Activated CD8-positive, alpha-beta memory T cell treated with anti-CD3 and anti-CD28 coated beads for 1 hour (primary cell): ENCODE results near the gene LONRF3.

ENCODE experiments used
- DNase-seq, 2 donors: peaks; one replicate each; pipeline ENCODE4 v3.0.0-alpha.2; 2020; ENCODE audit warnings: low read depth in 1 of 2; ENCODE audit errors: extremely low read depth in 1 of 2

The LONRF3 gene

DNA sequence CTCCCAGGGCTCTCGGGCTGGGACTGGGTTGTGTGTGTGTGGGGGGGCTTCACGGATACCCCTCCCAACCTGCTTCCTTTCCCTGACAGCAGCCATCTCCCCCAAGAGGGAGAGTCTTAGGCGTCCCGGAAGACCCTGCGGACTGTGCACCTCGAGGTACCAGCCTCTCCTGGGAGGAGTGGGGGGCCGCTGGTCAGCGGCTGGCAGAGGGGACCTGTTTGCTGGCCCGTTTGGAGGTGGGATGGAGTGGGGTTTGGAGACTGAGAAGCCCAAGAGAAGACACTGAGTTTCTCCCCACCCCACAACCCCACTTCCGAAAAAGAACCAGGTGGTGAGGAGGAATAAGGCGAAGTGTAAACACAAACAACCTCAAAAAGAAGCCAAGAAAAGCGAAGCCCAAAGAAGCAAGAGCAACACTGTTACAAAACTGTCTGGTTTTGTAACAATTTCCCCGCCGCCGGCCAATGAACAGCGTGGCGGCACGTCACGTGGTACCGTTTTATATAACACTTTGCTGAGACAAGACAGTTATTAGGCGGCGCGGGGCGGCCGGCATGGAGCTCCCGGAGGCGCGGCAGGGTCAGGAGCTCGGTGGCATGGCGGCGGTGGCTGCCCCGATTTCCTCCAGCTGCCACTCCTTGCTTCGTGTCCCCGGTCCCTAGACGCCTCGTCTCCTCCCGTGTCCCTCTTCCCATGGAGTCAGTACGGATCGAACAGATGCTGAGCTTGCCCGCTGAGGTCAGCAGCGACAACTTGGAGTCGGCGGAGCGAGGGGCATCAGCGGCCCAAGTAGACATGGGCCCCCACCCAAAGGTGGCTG is at the start of gene LONRF3:
LONRF3 (plus strand) TSS at position 531 of the 820 bp plus-strand sequence; CDS start at position 694, 163 bp downstream.
- peak; percentile 30 to 38 for DNase-seq

DNA sequence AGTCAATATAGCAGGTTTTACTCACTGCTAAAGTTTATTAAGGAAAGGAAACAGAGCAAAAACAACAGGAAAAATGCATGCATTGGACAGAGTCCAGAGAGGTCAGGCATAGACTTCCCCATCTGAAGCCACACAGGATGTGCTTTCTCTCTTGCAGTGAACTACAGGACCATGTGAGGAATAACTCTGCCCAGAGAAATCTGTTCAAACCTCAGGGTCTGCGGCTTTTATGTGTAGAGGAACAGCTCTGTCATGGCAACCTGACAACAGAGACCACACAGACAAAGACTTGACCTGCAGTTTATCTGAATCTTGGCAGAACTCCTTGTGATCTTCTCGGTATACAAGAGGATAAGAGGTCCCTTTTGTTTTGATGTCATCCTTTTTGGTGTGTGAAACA is 46.3 kb upstream of the LONRF3 start:
- no peak for DNase-seq

- DNase-seq, result no peak
Observed at GRCh38 chrX:118935352-118935751, 39.1 kb upstream of the LONRF3 start.

GRCh38 chrX:118941147-118941546 is 33.3 kb upstream of the LONRF3 start:
- no peak for DNase-seq

DNA sequence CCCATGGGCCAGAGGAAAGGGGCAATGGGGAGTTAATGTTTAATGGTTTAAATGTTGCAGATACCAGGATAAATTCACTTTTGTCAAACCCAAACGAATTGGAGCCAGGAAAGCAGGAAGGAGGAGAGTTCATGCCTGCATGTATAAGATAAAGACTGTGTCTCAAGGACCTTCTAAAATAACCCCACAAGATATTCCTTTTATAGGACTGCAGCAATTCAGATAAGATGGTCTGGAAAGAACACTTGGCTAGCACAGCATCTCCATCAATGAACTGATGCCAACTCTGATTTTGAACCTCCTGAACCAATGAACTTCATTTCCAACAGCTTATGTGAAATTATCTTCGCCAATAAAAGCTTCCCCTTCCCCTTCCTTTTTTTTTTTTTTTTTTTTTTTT is 31.3 kb upstream of the LONRF3 start:
- DNase-seq, result no peak

- DNase-seq, result no peak
Observed at GRCh38 chrX:118945921-118946320, 28.5 kb upstream of the LONRF3 start.

- DNase-seq, result no peak
Observed at GRCh38 chrX:118948270-118948669, 26.1 kb upstream of the LONRF3 start.

DNA sequence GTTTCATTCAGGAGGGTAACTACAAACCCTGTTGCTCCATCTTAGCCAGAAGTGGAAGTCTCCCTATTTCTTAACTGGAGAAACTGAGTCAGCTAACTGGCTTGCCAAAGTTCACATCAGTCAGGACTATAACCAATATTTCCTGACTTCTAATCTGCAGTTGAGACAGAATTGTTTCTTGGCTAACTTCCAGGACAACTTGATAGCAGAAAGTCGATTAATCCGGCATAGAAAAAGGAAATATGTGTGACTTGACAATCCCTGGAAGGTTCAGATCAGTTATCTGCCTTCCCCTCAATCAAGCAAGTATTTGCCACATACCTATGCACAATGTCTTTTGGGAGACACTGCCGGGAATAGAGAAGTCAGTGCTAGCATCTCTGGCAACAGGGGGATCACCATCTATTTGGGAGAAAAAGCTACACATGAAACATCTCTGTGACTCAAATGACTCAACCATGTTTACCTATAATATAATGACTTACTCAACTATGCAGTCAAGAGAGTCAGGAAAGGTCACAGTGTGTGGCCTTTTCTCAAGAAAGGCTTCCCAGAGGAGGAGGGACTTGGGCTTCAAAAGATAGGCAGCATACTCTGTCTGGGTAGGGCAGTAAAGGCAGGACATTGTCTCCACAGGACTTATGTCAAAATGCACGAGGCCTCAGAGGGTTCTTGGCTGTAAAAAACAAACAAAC is 12.4 kb upstream of the LONRF3 start:
- no peak for DNase-seq

- no peak for DNase-seq
Observed at GRCh38 chrX:118963159-118963558, 11.3 kb upstream of the LONRF3 start.

DNA sequence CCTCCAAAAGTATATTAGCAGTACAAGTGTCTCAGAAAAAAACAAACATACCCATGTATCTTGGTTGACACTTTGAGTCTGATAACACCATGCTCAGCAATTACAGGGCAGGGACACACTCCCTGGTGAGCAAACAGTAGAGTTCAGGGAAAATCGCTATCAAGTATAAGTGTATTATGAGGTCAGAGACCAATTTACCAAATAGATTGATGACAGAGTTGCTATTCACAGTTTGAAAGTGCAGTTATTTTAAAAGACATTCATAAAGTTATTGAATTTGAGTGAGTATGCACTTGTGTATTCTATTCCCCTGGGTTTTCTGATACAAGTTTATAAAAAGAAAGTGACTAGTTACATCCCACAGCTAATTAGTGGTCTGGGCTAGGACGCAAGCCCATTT is 10.2 kb upstream of the LONRF3 start:
- DNase-seq, result no peak

DNA sequence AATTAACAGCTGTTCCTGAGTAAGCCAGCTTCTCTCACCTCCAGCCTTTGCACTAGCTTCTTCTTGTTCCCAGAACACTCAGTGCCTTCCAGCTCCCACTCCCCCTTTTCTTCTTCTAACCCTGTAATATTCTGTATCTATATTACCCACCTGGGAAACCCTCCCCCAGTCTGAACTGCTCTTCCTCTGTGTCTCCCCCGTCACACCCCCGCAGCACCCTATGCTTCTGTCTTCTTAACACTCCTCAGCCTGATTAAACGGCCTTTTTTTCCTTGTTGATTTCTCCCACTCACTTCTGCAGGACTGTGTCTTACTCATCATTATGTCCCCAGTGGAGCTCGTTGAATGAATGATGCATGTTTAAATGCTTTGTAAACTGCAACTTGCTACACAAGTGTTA is 9.0 kb upstream of the LONRF3 start:
- no peak for DNase-seq

DNA sequence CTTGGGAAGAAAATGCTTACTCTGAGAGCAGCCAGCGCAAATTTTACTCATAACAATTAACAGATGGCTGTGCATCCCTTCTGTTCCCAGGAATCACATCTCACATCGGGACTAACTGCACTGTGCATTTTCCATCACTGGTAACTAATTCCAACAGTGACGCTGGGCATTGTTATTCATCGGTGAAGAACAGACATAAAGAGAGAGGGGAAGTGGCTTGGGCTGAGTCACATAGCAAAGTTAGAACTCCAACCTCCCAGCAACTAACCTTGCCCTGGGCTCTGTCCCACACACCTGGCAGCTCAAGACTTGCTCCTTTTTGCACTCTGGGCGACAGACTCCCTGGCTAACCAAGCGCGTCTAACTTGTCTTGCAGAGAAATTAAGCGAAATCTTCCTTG is 6.4 kb upstream of the LONRF3 start:
- DNase-seq, result no peak

DNA sequence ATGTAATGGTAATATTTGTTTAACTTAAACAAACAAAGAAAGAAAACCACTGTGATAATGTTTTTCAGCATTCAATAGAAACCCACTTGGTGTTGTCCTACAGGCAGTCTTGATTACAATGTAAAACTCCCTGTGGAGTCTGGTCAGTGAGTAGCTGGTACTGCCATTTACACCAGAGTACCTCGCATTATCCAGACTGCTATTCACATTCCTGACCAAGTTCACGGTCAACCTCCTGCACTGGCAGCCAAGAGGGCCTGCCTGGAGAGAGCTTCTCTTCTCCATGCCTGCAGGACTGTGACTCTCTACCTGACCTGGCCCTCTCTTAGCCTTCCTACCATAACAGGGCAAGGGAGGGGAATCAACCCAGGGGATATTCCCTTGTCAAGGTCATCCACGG is 2.9 kb upstream of the LONRF3 start:
- no peak for DNase-seq

DNA sequence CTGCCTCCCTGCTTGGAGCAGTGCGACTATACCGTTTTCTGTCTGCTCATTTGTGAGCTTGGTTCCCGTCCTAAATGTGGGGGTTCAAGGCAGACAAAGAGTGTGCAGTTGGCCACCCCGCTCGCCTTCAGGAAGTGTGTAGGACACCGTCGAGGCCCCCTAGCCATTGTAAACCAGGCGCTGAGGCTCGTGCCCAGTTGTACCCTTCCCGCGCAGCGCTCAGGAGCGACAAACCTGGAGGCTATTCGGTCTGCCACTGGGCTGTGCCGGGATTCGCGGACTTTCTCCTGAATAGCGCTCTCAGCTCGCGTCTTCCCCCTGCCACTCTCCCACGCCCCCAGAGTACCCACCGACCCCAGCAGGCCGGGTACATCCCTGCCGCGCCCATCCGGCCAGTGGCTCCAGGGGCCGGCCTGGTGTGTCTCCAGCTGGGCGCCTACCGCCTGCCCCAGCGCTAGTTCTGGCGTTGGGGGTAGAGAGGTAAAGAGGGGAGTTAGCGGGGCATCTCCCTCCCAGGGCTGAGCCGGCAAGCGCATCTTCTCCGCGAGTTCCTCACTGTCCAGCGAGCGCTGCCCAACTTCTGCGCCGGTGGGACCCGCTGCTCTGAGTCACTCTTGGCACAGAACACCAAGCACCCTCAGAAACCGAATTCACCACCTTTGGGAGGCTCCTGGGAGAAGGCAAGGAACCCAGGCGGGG is 880 bp upstream of the LONRF3 start:
- DNase-seq, result no peak

GRCh38 chrX:118974908-118975671 is 672 bp downstream of the LONRF3 start:
- no peak for DNase-seq

DNA sequence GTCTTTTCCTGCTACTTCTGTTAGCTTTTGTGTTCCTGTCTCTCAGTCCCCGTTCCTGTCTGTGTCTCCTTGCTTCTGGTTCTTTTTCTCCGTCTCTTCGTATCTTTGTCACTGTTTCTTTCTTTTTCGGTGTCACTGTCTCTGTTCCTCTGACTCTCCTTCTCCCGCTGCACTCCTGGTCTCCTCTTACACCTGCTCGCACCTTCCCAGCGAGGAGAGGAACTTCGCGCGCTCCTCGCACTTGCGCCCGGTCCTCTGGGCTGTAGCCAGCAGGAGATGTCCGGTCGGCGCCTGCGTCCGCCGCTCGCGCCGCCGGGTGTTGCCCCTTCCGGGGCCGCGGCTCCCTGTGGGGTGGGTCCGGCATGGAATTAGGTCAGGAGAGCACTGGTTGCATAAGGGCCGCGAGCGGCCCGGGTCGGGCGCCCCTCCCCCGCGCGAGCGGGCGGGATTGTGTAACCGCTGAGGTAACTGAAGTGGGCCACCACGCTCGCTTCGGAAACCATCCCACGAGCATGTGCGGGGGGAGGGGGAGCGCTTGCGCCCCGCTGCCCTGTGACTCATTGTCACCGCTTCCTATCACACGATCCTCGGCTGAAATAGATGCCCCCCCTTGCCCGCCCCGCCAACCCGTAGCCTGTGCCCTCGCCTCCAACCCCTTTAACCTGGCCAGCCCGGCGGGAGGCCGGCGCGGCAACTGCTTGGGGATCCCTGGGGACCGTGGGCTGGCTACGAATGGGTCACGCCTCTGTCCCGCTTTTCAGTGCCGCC is 1.6 kb downstream of the LONRF3 start:
- peak; percentile 30 to 57 for DNase-seq

DNA sequence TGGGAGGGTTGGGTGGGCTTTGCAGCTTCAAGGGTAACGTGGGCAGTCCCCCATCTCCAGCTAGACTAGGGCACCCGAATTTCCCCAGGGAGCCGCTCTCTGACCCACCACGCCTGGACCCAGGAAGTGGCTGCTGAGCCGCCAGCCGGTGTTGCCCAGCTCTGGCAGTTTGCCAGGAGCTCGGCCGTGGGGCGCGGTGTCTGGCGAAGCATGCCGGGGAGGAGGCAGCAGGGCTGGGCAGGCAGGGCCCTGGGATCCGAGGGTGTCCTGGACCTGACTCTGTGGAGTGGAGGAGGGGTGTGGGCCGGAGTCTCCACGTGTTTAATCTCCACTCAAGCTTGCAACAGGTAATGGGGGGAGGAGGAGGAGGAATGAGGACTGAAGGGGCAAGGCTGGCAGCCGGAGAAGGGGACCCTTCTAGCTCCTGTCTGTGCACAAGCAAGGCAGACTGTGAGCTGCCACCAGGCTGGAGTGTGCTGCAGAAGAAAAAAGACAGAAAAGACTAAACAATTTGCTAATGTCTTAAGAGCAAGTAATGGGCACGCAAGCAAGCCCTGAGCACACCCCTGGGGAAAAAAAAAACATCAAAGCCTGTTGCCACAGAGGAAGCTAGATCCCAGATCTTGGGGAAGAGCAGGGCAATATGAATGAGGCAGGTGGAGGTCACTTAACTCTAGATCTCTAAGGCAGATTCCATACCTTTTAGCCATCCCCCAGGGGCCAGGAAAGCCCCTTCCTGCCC is 2.4 kb downstream of the LONRF3 start:
- no peak for DNase-seq

DNA sequence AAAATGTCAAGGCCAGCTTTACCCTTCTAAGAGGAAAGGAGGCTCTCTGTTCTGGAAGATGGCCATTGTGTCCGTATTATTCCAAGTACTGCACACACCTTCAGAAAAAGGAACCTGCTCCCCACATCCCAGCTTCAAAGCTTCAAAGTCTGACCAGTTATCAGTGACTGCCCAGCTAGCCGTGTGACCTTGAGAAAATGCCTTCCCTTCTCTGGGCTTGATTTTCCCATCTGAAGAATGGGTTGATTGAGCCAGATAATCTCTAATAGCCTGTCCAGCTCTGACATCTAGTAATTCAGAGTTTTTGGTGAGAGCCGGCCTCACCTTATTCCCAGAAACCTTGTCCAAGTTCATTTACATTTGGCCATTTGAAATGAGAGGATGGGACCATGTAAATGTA is 3.0 kb downstream of the LONRF3 start:
- DNase-seq, result no peak

DNA sequence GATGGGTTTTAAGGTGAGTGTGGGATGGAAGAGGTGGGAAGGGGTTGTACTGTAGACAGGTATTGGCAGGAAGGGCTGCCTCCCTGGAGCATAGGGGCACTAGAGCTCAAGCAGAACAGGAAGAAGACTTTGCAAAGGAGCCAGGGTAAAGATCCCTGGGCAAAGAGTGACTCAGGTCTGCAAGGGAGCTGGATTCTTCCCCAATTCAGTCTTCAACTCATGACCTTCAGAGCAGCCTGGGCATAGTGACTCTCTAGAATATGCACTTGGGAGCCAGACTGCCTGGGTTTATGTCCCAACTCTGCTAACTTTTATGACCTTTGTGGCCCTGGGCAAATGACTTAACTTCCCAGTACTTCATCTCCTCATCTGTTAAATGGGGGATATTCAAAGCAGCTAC is 4.0 kb downstream of the LONRF3 start:
- DNase-seq, result no peak

GRCh38 chrX:118980761-118981160 is 6.3 kb downstream of the LONRF3 start:
- no peak for DNase-seq
